Stimulated activated CD4-positive, alpha-beta T cell treated with anti-CD3 and anti-CD28 coated beads, Interleukin-1b, Interleukin-23, amount 100 ng/mL, for 1 hour (primary cell): ENCODE data around the gene POLD3.

ENCODE experiments used
- DNase-seq, 2 donors: peaks; one replicate each; pipeline ENCODE4 v3.0.0-alpha.2; 2020; ENCODE audit warnings: low read depth in 2 of 2

The POLD3 gene, protein sequence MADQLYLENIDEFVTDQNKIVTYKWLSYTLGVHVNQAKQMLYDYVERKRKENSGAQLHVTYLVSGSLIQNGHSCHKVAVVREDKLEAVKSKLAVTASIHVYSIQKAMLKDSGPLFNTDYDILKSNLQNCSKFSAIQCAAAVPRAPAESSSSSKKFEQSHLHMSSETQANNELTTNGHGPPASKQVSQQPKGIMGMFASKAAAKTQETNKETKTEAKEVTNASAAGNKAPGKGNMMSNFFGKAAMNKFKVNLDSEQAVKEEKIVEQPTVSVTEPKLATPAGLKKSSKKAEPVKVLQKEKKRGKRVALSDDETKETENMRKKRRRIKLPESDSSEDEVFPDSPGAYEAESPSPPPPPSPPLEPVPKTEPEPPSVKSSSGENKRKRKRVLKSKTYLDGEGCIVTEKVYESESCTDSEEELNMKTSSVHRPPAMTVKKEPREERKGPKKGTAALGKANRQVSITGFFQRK

DNA sequence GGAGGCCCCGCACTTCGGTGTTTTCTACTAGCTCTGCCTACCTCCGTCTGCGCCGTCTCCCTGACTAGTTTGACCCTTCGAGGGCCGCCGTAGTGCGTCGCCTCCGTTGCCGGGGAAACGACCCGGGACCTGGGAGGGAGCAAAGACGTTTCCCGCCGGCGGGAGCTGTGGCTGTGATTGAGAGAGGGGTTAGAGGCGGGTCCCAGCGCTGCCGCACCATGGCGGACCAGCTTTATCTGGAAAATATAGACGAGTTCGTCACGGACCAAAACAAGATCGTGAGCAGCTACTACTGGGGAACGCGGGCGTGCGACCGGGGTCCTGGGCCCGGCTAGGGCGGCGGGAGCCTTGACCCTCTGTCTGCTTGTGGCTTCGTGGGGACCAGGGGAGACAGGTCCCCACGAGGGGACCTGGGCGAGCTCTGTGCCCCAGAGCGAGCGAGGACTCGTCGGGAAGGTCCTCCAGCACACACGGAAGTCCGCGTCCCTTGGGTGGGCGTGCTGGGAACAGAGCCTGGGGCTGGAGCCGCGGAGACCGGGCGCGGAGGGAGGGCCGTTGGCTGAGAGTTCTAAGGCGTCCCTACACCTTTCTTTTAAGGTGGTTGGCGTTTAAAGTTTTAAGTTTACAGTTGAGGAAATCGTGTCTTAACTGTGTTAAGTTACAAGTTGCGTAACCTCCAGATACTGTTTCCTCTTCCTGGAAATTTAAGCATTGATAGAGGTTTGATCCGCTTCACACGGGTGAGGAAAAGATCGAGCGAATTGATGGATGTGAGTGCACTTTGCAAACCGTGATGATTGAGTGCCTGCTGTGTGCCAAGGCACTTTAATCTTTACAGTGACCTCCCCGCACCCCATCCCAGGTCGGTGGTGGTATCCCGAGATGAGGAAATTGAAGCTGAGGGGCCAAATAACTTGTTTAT lies at the start of gene POLD3:
POLD3 (plus strand) TSS at position 142 of the 922 bp plus-strand sequence; CDS start at position 219, 77 bp downstream.
- DNase-seq, result peak; percentile 83 to 88

DNA sequence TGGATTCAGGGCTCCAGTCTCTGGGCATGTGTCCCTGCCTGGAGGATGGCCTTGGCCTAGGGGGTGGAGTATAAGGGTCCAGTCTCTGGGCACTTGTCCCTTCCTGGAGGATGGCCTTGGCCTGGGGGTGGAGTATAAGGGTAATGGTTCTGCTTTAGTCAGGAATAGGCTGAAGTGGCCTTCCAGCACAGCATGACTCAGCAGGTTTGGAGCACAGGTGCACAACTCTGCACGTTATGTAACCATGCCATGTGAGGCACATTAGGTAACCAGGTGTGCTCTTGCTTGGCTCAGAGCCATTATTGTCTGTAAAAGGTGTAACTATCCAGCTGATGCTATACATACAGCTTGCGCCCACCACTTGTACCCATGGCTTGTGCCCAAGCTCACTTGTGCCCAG lies 48.4 kb upstream of the POLD3 start:
- DNase-seq, result no peak

DNA sequence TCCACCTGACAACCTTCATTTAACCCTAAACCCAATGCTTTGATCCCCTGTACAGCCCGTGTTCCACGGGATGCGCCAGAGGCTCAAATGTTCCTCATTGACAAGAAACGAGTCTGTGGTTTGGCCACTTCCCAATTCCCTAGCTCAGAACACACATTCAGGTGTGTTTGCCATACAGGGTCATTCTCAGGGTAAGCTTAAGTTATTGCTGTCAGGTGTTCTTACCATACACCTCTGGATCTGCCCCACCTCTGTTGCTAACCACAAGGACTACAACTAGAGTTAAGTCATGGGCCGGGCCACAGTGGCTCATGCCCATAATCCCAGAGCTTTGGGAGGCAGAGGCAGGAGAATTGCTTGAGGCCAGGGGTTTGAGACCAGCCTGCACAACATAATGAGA lies 45.6 kb upstream of the POLD3 start:
- no peak for DNase-seq

DNA sequence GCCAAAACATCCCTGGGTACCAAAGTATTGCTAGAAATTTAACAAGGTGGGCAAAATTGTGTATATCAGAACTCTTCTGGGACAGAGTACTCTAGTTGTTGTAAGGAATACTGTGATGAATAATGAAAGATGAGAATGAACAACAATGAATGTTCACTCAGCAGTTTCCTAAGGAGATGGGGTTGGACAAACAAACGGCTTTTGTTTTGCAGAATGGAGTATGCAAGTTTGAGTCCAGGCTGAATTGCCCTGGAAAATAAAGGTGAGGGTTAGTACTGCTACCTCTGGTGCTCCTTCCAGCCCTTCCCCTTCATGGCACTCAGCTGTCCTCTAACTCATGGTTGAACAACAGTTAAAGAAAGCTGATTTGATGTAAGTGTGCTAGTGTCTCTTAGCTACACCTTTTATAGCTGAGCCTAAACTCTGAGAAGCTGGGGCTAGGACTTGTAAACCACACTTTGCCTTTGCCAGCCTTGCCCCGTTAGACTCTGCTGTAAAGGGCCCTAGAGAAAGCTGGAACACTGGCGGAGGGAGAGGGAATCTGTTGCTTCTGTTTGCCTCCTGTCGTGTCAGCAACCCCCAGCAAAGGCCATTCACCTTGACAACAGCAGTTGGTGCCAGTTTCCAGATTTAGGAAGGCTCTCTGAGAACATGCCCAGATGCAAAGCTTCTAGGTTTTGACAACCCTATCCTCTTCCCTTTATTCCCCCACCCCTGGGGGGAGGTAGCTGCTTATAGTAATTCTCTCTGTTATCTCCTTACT lies 41.2 kb upstream of the POLD3 start:
- no peak for DNase-seq

DNA sequence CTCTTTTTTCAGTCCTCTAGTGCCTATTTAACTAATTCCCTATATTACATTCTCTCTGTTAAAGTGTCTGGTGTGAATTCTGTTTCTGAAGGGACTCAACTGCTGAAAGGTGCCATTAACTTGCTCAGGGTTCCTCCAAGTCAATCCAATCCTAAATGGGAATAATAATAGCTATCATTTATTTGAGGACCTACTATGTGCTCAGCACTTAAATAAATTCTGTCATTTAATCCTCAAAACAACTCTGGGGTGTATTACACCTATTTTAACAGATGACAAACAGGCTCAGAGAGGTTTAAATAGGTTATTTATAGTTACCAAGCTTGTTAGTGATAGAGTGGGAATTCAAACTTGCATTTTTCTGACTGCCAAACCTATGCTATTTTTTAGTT lies 40.6 kb upstream of the POLD3 start:
- DNase-seq, result no peak

DNA sequence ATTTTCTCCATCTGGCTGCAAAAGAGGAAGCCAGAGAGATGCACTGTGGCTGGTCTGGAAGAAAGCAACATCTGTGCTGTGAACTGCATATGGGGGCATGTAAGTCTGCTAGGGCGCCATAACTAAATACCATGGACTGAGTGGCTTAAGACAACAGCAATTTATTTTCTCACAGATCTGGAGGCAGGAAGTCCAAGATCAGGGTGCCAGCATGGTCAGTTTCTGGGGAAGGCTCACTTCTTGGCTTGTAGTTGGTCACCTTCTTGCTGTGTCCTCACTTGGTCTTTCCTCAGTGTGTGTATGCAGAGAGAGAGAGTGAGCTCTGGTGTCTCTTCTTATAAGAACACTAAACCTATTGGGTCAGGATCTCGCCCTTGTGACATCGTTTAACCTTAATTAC lies 34.9 kb upstream of the POLD3 start:
- DNase-seq, result no peak

DNA sequence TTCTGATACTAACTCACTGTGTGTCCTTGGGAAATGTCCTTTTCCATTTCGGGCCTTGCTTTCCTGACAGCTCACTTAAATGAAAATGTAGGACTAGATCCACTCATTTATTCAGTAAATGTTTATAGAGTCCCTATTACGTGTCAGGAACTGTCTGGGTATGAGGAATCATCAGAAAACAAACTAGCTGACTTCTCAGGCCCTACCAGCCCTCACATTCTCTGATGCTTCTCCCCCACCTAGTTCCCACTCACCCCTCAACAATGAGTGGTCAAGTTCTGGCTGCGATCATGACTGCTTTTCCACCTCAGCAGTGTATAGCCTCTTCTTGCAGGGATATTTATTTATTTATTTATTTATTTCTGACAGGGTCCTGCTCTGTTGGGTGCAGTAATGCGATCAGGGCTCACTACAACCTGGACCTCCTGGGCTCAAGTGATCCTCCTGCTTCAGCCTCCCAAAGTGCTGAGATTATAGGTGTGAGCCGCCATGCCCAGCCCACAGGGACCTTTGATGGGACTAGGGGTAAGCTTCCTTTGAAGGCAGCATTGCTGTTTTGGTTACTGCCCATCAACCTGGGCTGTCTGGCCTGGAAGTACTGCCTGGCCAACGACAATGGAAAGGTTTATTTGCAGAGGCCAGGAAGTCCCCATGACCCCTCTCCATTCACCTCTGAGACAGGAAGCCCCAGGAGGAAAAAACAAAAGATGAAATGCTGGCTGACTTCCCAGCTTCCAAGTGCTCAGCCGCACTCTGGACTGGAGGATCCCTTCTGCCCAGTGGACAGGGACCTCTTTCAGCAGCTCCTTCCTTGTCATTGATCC lies 33.1 kb upstream of the POLD3 start:
- no peak for DNase-seq

DNA sequence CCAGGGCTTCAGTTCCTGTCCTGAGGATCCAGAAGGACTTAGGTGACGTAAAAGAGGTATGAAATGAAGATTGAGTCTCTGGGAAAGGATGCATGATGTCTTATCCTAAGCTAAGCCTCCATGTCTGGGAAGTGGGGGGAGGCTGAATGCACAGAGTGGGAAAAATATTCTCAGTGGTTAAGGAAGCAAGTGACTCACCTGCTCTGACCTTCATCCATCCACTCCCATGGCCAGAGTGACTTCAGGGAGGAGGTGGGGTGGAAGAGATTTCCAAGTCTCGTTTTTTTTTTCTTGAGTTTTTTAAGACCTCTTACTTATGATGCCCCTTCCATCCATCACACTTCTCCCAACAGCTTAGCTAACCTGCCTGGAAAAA lies 32.5 kb upstream of the POLD3 start:
- no peak for DNase-seq

DNA sequence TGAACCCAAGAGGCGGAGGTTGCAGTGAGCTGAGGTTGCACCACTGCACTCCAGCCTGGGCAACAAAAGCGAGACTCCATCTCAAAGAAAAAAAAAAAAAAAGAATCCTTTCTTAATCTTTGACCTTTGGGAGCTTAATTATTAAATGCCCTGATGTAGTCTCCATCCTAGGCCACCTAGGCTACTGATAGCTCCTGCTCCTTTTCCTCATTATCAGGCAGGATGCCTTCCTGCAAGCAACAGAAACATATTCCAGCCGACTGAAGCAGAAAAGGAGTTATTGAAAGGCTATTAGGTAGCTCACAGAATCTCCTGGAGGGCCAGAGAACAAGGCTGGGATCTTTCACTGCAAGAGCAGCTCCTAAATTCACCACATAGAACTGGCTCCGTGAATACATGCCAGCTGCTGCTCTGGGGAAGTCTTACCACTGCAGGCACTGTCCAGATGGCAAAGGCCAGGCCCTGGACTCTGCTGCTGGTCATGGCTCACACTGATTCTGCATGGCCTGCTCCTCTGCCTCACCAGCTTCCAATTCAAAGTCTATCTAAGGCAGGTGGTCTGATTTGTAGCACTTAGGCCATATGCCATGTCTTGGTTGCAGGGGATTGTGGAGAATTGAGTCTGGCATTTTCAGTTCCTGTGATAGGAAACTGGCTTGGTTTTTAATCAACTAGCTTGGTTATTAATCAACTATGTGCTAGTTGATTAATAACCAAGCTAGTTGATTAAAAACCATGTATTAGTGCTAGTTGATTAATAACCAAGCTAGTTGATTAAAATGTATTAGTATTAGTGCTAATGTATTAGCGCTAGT lies 26.0 kb upstream of the POLD3 start:
- DNase-seq, result no peak

DNA sequence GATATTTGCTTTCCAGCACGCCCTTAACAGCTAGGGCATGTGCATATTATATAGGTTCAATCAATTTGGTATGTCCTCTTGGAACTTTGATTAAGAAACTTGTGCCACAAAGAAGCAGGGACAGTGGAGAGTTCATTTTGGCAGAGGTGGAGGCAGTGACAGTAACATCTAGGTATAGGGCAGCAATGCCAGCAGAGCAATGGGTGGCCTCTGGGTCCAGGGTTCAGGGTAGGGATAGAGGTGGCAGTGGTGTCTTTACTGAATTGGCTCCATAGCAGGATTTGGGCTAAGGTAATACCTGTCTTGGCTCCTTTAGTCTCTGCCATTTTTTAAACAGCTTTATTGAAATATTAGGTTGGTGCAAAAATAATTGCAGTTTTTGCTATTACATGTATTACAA lies 24.4 kb upstream of the POLD3 start:
- no peak for DNase-seq

DNA sequence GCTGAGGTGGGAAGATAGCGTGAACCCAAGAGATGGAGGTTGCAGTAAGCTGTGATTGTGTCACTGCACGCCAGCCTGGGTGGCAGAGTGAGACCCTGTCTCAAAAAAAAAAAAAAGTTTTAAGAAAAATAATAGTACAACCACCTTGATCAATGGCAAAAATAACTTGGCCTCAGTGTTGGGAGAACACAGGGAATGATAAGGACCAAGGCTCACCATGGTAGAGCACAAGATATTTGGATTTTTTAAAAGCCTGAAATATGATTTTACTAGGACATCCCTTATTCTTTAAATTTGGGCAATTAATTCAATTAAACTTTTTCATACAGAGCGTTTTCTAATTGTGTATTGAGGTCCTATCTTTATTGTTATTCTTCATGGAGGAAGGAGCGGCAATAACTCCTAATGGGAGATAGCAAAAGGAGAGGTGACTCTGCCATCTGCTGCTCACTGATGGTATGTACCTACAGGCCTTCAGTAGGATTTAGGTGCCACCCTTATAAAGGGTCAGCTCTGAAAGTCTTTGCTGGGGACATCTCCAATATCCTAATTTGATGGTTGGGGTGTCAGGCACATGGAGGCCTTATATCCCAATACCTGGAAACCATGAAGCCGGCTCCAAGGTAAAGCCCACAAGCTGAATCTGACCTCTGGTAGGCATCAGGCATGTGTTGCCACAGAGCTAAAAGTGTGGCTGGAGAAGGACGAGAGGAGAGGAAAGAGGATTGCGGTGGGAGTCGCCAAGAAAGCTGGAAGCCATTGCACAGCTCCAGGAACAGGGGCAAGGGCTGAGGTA lies 21.9 kb upstream of the POLD3 start:
- no peak for DNase-seq

DNA sequence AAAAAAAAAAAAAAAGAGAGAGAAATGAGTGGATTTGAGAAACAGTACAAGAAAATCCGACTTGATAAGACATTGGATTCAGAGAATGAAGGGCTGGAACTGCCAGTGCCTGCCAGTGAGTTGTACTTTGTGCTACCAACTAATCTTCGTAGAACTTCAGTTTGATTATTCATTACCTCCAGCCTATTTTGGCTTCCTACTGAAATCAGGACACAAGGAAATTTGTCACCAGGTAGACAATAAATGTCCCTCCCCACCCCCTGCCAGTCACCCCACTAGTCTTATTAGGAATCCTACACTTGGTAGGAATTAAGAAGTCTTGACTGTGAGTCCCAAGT lies 21.4 kb upstream of the POLD3 start:
- DNase-seq, result no peak

DNA sequence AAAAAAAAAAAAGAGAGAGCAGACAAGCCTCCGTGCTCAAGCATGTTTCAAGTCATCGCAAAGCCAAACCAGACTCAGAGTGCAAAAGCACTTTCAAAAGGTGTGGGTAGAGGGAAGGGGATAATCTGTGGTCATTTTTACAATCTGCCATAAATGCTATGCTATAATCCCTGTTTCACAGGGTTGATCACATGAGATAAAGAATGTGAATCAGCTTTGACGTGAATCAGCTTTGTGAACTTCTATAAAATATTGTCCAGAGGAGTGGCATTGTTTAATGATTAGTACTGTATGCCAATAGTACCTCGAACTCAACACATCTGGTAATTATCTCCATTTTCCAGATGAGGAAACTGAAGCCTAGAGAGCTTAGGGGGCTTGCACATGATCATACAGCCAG lies 20.0 kb upstream of the POLD3 start:
- DNase-seq, result no peak

DNA sequence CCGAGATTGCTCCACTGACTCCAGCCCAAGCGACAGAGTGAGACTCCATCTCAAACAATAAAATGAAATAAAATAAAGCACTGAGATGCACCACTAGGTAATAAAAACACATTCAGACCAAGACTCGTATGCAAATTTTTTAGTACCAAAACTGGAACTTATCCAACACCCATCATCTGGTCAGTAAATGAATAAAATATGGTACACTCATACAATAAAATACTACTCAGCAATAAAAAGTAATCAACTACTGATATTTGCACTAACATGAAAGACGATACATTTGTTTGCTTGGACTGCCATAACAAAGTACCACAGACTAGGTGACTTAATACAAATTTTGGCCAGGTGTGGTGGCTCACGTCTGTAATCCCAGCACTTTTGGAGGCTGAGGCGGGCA lies 17.8 kb upstream of the POLD3 start:
- DNase-seq, result no peak

DNA sequence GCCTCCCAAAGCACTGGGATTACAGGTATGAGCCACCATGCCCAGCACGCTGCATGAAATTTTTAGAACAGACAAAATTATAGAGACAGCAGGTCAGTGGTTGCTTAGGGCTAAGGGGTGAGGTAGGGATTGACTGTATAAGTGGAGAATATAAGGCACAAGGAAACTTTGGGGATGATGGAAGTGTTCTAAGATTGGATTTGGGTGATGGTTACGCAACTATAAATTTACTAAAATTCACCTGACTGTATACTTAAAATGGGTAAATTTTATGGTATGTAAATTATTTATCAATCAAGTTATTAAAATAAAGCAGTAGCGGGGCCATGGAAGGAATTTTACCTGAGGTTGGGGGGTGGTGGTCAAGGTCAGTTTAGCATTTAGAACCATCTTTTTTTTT lies 16.4 kb upstream of the POLD3 start:
- DNase-seq, result no peak

DNA sequence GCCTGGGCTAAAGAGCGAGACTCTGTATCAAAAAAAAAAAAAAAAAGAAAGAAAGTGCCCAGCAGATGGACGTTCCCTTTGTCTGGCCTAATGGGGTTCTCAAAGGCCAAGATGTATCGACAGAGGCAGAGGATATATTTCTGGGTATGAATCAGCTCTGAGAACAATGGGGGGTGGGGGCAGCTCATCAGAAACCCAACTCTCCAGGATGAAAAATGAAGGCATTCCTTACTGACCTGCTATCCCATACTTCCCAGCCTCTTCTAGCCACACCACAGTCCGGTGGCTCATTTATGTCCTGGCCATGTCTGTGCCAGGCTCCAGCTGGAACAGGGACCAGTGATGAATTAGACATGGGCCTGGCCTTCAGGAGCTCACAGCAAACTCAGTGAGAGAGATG lies 15.2 kb upstream of the POLD3 start:
- DNase-seq, result no peak

DNA sequence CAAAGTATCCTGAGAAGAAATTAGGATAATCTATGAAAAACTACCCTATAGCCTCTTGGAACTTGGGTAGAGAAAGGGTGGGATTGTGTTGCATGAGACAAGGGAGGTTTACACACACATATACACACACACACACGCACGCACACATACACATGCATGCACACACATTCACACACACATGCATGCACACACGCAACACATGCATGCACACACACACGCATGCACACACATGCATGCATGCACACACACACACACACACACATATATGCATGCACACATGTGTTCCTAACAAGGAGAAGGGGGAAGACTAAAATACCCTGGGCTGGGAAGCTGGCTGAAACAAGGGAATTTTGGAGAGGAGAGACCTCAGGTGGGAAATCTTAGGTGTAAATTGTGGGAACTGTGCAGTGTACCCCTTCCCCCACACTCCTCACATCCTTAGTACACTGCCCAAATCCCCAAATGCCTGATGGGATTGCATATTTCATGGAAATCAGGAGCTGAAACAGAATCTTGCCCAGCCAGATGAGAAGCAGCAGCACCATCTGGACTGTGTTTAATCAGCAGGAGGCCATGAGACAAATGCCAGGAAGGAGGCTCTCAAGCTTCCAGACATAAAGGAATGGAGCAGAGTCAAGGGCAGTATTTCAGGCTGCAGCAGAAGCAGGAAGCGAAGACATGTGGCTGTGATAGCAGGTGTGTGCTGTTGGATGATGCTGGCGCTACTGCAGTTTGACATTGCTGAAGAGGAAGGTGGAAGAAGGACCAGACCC lies 14.6 kb upstream of the POLD3 start:
- no peak for DNase-seq

DNA sequence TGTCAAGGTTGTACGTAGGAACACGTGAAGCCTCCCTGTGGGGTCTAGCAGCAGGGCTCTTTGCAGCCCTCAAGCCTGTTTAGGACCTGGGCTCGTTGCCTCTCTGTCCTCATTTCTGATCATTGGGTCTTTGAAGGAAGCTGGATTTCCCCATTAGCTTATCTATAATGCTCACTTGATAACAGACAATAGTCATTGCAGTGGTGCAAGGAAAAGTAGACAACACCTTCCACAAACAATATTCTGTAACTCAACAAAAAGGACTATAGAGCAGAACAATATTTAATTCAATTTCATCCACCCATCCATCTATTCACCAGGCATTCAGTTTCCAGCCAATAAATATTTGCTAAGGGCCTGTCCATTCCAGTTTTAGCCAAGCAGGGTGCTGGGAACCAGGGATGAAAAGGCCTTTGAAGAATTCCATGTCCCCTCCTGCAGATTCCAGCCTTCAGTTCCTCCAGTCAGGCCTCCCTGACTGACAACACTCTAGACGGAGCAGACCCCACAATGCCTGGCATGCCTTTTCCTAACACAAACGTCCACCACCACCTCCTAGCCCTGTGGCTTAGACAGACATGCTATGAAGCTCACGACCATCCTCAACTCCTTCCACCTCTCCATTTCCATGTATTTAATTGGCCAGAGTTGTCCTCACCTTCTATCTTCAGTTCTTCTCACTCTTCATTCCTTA lies 12.7 kb upstream of the POLD3 start:
- no peak for DNase-seq
